Measurements from ENCODE around the gene HLX.

DNA sequence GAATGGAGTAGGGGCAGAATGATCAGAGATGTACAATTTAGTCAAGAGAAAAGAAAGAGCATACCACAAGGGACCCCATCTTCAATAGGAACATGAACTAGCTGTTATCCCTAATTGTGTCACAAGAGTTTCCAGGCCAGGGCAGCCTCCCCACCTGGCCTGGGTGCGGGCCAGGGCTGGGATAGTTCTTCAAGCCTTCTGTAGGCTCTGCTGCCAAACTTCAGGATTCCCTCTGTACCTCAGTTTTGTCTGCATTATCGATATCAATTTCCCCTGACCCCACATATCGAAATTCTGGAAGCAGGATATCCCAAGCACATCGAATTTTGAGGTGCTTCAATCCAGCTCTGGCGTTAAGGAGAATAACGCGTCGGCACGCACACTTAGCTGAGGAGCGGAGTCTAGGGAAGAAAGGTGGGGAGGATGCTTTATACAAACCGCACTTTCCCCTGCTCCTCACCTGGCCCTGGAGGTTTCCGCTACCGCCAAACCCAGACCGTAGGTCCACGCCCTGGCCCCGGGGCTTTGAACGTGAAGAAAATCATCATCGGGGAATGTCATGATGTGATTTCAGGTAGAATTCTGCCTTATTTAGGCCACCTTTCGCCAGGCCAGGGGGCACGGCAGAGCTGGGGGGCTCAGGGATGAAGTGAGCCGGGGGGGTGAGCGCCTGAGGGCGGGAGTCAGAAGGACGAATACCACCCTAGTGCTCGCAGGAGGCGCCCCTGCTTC, 7.4 kb downstream of the HLX start:
- TF ChIP-seq, protein P1, sequence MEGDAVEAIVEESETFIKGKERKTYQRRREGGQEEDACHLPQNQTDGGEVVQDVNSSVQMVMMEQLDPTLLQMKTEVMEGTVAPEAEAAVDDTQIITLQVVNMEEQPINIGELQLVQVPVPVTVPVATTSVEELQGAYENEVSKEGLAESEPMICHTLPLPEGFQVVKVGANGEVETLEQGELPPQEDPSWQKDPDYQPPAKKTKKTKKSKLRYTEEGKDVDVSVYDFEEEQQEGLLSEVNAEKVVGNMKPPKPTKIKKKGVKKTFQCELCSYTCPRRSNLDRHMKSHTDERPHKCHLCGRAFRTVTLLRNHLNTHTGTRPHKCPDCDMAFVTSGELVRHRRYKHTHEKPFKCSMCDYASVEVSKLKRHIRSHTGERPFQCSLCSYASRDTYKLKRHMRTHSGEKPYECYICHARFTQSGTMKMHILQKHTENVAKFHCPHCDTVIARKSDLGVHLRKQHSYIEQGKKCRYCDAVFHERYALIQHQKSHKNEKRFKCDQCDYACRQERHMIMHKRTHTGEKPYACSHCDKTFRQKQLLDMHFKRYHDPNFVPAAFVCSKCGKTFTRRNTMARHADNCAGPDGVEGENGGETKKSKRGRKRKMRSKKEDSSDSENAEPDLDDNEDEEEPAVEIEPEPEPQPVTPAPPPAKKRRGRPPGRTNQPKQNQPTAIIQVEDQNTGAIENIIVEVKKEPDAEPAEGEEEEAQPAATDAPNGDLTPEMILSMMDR (IDR thresholded peaks at IDR 0.05; ENCODE audit: low read length) = no peak
- TF ChIP-seq EZH2 (IDR thresholded peaks at IDR 0.05; ENCODE audit: borderline replicate concordance, low read length) = no peak
